Erythroblast (primary cell): Measurements from ENCODE around the gene GCNA.

ENCODE experiments used
- GATA1 ChIP-seq: IDR thresholded peaks from 2 replicates; pipeline ENCODE4 v1.6.1; 2011; ENCODE audit warnings: low read depth, mild to moderate bottlenecking, control low read depth, low read length, moderate library complexity
- POLR2A ChIP-seq: IDR thresholded peaks from 2 replicates; pipeline ENCODE4 v1.6.1; 2011; ENCODE audit warnings: mild to moderate bottlenecking, low read length

- TF ChIP-seq POLR2A (no peak), GATA1 (no peak)
Measured at GRCh38 chrX:71622576-71623450, 44.6 kb downstream of the GCNA start.
